ENCODE data around the gene ANKRD27.

DNA sequence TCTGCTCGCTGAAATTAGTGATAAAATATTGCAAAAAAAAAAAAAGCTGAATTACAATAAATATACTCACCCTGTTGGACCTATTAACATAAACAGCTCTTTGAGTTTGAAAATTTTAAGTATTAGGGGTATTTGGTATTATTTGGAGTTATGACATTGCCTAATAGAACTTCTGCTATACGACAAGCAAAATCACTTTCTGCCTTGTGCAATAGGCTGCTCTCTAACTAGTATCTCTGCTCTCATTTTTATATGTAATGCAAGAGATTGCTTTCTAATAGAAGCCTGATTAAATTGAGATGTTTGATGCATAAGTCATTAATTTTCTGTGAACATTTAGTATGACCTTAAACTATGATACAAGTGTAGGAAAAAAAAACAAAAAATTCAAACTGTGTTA lies 6.0 kb upstream of the ANKRD27 start:
- TF ChIP-seq CTCF (IDR thresholded peaks at IDR 0.05) (no peak), EZH2phosphoT487 (IDR thresholded peaks at IDR 0.05; ENCODE audit: borderline replicate concordance, low read depth) (no peak), EP300 (IDR thresholded peaks at IDR 0.05; ENCODE audit: borderline replicate concordance in 1 of 2, low read depth in 1 of 2, low read length in 1 of 2) (no peak), ELF1 (IDR thresholded peaks at IDR 0.05) (no peak), FOXJ3 (CRISPR knock-in tag; IDR thresholded peaks at IDR 0.05) (no peak), JUND (IDR thresholded peaks at IDR 0.05) (no peak), PBX3 (IDR thresholded peaks at IDR 0.05) (no peak)
- TF ChIP-seq, protein P1, sequence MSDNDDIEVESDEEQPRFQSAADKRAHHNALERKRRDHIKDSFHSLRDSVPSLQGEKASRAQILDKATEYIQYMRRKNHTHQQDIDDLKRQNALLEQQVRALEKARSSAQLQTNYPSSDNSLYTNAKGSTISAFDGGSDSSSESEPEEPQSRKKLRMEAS (IDR thresholded peaks at IDR 0.05; ENCODE audit: low read depth) = no peak

Data from SK-N-SH (cell line).